ENCODE measurements around the gene OR2M2.

OR2M2 gene, protein sequence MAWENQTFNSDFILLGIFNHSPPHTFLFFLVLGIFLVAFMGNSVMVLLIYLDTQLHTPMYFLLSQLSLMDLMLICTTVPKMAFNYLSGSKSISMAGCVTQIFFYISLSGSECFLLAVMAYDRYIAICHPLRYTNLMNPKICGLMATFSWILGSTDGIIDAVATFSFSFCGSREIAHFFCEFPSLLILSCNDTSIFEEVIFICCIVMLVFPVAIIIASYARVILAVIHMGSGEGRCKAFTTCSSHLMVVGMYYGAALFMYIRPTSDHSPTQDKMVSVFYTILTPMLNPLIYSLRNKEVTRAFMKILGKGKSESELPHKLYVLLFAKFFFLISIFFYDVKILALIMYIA

DNA sequence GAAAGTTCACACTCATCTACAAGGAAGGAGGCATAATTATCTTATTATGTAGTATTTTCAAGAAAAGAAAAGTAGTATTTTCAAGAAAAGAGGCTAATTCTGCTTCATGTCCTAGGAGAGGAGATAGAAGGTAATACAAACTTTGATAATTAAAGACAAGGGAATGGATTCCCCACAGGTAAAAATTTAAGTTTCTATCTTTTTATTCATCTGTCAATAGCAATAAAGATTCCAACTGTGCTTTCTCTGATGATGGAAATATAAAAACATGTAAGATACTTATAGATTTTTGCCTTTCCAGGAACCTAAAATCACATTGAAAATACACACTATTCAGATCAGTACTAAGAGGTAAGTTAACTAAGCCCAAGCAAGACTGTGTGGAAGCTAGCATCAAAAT, at the start of gene OR2M2:
TSS of gene OR2M2 (plus strand) at position 301 of the 400 bp plus-strand sequence. CDS start 5,165 bp downstream, outside the sequence.
- no peak for DNase-seq

DNA sequence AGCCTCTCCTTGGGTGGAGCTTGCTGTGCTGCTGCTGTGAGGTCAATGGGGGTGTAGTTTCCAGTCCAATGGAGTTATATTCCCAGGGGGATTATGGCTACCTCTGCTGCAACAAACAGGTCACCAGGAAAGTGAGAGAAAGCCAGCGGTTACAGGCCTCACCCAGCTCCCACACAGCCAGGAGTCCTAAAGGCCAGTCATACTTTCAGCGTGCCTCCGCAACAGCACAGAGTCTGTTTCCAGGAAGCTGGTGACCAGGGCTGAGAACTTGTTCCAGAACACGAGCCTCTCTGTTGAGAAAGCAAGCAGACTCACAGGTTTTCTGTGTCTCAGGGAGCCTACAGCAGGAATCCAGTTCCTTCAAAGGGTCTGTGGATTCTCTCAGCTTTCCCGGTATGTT, 47.0 kb upstream of the OR2M2 start:
- no peak for DNase-seq

DNA sequence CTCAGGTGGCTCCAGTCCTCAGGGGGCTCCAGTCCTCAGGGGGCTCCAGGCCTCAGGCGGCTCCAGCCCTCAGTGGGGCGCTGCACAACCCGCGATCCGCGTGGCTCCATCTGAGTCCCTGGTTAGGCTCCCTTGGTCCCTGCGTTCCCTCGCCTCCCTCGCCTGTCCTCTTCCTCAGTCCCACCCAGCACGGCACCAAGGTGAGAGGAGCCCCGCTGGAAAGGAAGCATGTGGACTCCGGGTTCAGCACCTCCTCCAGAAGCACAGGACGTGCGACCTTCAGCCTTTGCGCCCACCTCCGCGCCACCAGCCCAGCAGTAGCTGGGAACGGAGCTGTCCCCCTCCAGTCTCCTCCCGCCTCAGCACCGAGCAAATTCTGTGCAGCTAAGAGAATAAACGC, 37.8 kb upstream of the OR2M2 start:
- DNase-seq, result no peak

DNA sequence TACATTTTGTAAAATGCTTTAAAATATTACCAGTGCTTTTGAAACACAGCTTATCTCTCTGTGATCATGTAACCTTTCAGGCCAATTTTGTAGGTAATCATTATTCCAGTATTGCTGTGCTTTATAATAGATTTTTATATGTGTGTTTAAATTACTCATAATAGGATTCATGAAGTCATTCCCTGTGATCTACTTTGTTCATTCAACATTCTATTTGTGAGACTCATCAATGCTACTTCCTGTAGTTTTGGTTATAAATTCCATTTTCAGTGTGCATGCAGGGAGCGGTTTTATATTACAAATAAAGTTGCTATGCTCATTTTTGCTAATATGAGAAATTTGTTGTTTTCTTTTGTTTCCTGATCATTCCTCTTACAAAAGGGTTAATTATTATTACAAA, 33.8 kb upstream of the OR2M2 start:
- DNase-seq, result no peak

DNA sequence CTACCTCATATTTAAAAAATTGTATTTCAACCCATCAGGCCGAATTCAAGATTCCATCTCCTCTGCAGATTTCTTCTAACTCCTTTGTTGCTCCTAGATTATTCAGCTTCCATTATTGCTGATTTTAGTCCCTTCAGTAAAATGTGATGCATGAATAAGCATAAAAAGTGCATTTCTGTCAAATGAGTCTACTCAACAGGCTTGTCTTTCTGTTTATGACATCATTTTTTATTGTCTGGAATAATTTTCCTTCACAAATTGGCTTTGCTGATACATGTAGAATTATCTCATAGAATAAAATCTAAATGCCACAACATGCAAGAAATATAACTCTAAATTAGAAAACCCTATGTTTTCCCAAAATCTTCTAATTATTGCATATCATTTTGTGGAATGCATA, 31.3 kb upstream of the OR2M2 start:
- DNase-seq, result no peak

DNA sequence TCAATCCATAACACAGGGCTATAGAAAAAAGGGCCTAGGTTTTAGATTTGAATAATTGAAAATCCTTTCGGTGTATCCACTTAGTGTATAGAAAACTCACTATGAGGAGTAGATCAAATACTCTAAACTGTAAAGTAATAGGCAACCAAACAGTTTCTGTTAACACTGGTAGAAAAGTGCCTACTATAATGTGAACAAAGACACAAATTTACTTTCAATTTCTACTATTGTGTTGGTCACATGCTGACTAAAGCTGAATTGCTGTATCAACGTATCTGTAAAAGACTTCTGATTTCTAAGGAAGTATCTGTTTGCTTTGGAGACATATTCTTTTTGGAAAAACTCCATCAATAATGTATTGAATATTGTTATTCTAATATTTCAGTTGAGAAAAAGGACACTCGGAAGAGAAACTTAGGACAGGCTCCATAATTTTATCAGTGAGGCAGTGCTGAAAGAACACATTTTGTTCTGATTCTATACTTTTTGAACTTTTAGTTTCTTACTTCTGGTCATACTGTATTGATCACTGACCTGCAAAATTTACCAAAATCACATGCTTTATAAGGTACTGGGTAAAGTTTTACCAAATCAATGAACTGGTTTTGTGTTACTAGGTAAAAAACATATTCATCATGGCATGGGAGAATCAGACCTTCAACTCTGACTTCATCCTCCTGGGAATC, 30.0 kb upstream of the OR2M2 start, which contains the start of gene OR2M5:
TSS of gene OR2M5 (plus strand) at position 636 of the 686 bp plus-strand sequence. CDS start at position 636, 0 bp downstream.
- no peak for DNase-seq

DNA sequence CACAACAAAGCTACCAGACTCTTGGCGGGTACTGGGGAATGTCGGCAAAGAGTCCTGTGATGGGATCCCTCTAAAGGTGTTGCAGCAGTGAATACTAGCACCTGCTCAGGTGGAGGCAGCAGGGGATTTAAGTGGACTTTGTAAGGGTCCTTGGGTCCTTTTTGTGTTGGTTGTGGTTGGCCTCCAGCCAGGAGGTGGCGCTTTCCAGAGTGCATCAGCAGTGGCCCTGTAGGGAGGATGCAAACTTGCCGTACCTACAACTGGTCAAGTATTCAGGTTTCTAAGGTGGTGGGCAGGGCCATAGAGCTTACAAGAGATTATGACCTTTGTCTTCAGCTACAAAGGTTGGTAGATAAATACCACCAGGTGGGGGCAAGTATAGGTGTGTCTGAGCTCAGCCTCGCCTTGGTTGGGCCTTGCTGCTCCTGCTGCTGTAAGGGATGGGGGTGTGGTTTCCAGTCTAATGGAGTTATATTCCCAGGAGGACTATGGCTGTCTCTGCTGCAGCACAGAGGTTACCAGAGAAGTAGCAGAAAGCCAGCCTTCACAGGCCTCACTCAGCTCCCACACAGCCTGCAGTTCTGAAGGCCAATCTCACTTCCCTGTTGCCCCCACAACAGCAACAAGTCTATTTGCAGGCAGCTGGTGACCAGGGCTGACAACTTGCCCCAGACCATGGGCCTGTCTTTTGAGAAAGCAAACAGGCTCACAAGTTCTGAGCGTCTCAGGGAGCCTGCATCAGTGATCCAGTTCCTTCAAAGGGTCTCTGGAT, 22.4 kb upstream of the OR2M2 start:
- DNase-seq, result no peak

DNA sequence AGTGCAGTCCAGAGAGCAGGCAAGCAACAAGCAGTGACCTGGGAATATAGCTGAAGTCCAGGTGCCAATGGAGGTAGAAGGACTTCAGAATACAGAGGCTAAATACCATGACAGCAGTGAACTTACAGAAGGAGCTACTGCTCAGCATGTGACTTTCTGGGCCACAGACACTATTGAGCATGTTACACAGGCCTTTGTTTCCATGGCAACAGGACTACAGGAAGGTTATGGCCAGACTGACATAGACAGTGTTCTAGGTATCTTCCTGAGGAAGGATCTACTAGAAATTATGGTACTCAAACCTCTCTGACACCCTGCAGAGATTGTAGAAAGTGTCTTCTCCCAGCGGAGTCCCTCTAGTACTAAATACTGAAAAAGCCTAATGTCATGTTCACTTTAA, 18.7 kb upstream of the OR2M2 start:
- DNase-seq, result no peak

DNA sequence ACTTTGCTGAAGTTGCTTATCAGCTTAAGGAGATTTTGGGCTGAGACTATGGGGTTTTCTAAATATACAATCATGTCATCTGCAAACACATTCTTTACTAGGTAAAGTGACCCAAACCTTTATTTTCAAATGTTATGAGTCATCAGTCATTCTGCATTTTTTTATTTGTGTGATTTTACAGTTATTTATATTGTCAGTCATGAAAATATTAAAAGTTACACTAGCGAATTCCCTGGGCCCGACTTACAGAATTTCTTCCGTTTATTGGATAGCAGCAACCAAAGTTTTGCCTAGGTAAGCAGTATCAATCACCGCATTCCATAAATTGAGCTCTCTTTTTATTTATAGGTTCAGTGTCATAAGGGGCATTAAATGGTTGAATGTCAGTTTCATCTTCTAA, 15.9 kb upstream of the OR2M2 start:
- no peak for DNase-seq

DNA sequence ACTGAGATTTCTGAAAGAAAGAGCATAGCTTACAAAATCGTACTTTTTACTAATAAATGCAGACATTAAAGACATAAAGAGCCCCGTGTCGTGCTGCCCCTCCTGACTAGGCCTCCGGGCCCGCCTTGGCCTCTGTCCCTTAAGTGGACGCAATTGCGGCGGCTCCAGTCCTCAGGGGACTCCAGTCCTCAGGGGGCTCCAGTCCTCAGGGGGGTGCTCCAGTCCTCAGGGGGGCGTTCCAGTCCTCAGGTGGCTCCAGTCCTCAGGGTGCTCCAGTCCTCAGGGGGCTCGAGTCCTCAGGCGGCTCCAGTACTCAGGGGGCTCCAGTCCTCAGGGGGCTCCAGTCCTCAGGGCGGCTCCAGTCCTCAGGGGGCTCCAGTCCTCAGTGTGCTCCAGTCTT, 10.6 kb upstream of the OR2M2 start:
- DNase-seq, result no peak

DNA sequence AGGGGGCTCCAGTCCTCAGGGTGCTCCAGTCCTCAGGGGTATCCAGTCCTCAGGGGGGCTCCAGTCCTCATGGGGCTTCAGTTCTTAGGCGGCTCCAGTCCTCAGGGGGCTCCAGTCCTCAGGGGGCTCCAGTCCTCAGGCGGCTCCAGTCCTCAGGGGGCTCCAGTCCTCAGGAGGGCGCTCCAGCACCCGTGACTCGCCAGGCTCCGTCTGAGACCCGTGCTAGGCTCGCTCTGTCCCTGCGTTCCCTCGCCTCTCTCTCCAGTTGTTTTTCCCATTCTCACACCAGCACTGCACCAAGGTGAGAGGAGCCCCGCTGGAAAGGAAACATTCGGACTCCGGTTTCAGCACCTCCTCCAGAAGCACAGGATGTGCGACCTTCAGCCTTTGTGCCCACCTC, 9.4 kb upstream of the OR2M2 start:
- DNase-seq, result no peak

DNA sequence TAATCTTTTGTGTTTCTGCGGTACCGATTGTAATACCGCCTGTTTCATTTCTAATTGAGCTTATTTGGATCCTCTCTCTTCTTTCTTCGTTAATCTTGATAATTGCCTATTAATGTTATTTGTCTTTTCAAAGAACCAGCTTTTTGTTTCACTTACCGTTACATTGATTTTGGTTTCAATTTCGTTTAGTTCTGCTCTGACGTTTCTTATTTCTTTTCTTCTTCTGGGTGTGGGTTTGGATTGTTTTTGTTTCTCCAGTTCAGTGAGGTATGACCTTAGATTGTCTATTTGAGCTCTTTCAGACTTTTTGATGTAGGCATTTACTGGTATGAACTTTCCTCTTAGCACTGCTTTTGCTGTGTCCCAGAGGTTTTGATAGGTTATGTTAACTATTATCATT, 9.4 kb downstream of the OR2M2 start:
- no peak for DNase-seq

DNA sequence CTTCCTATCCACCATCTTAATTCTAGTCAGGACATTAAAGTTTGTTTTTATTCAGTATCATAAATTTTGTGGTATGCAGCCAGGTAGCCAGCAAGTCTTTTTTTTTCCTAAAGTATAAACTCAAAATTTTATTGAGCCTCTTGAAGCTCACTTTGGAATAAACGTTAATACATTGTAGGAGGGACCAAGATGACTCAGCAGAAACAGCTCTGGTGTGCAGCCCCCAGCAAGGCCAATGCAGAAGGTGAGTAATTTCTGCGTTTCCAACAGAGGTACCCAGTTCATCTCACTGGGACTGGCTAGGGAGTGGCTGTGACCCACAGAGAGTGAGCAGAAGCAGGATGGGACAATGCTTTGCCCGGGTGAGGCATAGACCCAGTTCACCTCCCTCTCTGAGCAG, 12.7 kb downstream of the OR2M2 start:
- no peak for DNase-seq

DNA sequence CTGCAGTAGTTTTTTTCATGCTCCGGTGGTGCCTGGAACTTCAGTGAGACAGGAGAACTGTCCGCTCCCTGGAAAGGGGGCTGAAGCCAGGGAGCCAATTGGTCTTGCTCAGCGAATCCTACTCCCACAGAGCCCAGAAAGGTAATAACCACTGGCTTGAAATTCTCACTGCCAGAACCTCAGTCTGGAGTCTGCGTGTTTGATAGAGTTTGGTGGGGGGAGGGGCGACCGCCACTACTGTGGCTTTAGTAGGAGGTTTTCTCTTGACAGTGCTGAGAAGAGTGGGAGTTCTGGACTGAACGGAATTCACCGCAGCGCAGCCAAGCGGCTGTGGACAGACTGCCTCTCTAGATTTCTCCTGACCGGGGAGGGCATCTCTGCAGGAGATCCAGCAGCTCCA, 14.4 kb downstream of the OR2M2 start:
- no peak for DNase-seq

DNA sequence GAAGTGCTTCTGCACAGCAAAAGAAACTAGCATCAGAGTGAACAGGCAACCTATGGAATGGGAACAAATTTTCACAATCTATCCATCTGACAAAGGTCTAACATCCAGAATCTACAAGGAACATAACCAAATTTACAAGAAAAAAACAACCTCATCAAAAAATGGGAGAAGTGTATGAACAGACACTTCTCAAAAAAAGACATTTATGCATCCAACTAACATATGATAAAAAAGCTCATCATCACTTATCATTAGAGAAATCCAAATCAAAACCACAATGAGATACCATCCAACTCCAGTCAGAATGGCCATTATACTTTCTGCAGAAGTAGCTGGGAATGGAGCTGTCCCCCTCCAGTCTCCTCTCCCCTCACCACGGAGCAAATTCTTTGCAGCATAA, 19.5 kb downstream of the OR2M2 start:
- DNase-seq, result no peak

DNA sequence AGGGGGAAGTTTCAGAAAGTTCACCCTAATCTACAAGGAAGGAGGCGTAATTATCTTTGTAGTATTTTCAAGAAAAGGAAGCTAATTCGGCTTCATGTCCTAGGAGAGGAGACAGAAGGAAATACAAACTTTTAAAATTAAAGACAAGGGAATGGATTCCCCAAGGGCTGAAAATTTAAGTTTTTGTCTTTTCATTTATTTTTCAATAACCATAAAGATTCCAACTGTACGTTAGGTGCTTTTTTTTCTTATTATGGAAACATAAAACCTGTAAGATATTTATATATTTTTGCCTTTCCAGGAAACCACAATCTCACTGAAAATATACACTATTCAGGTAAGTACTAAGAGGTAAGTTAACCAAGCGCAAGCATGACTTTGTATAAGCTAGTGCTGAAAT, 22.3 kb downstream of the OR2M2 start, which contains the start of gene OR2M3:
TSS of gene OR2M3 (plus strand) at position 301 of the 400 bp plus-strand sequence. CDS start 5,803 bp downstream, outside the sequence.
- no peak for DNase-seq

DNA sequence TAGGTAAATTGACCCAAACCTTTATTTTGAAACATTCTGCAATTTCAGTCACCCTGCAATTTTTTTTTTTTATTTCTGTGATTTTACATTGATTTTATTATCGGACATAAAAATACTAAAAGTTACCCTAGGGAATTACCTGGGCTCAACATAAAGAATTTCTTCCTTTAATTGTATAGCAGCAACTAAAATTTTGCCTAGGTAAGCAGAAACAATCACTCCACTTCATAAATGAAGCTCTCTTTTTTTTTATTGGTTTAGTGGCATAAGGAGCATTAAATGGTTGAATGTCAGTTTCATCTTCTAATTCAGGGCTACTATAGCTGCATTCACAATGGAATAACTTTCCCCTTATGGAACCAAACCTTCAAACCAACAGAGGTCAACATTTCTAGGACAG, 41.3 kb downstream of the OR2M2 start:
- no peak for DNase-seq

DNA sequence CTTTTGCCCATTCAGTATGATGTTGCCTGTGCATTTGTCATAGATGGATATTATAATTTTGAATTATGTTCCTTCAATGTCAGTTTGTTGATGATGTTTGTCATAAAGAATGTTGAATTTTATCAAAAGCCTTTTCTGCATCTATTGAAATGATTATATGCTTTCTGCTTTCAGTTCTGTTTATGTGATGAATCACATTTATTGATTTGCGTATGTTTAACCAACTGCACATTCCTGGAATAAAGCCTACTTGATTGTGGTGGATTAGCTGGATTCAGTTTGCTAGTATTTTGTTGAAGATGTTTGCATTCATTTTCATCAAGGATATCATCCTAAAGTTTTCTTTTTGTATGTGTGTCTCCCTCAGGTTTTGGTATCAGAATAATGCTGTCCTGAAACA, 50.9 kb downstream of the OR2M2 start:
- DNase-seq, result no peak

DNA sequence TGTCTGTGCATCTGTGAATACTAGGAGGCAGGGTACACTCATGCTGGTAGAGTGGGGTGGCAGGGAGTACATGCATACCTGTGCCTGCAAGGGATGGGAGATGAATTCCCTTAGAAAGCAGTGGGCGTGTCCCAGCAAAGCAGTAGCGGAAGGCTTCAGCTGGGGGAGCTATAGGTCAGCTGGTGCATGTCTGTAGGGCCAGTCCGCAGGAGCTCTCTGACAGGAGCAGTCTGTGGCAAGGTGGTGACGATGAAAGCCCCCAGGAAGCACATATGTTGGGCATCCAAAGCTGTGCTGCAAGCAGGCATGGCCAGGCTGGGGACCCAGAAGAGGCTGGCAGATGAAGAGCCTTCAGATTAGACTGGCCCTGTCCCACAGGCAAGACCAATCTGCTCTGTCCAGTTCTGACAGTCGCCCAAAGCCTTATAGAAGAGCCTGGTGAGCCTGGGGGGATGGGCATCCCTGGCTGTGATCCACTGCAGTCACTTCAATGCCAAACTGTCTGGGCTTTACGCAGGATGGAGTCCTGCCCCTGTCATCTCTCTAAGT, 54.8 kb downstream of the OR2M2 start:
- DNase-seq, result no peak
